ENCODE results near the gene FAR1. TPM values are rescaled to one million over a fixed set of nuclear protein-coding genes. Genes with fewer than 3 reads are reported as not detected.

Gene FAR1
- total and polyA plus RNA-seq, 8 donors, result 51.0 to 112 (median 99.7) TPM

- Histone ChIP-seq H3K4me1 (peaks cover 0 to 18% of the 10 kb centered on the region in 2 donors), H3K36me3 (peaks cover 0 to 16% of the 10 kb centered on the region in 2 donors), H3K4me3 (no peak overlapping the region), H3K9me3 (no peaks in the 10 kb centered on the region), H3K27ac (no peak overlapping the region), H3K27me3 (no peaks in the 10 kb centered on the region)
- DNase-seq, result no peak
- ATAC-seq, result peak; percentile 41
- intact Hi-C loops (cut with DNase I), result no loop called here
- TF ChIP-seq CTCF (IDR thresholded peaks at IDR 0.05), result no peak
Measured at GRCh38 chr11:13691286-13691899, 22.9 kb downstream of the FAR1 start.

- ATAC-seq (peak; percentile 68), DNase-seq (no peak)
- no peak for TF ChIP-seq CTCF (IDR thresholded peaks at IDR 0.05)
- Histone ChIP-seq H3K27ac (no peak overlapping the region), H3K4me3 (no peak overlapping the region), H3K36me3 (peaks cover 0 to 24% of the 10 kb centered on the region in 2 donors), H3K9me3 (no peaks in the 10 kb centered on the region), H3K4me1 (peaks cover 0 to 14% of the 10 kb centered on the region in 2 donors), H3K27me3 (no peaks in the 10 kb centered on the region)
- intact Hi-C loops (cut with DNase I), result no loop called here
Measured at GRCh38 chr11:13692172-13692571, 23.7 kb downstream of the FAR1 start.

GRCh38 chr11:13694115-13694514 is 25.6 kb downstream of the FAR1 start:
- Histone ChIP-seq H3K4me1 (peaks cover 0 to 13% of the 10 kb centered on the region in 2 donors), H3K27me3 (no peaks in the 10 kb centered on the region), H3K4me3 (no peak overlapping the region), H3K9me3 (no peaks in the 10 kb centered on the region), H3K27ac (no peak overlapping the region), H3K36me3 (peaks cover 0 to 42% of the 10 kb centered on the region in 2 donors)
- no peak for TF ChIP-seq CTCF (IDR thresholded peaks at IDR 0.05)
- DNase-seq (no peak), ATAC-seq (no peak)
- intact Hi-C loops (cut with DNase I), result no loop called here

- intact Hi-C loops (cut with DNase I), result no loop called here
- H3K36me3 ChIP-seq, result peaks cover 0 to 52% of the 10 kb centered on the region in 2 donors
- H3K9me3 ChIP-seq, result no peaks in the 10 kb centered on the region
- DNase-seq (no peak), ATAC-seq (no peak)
- peaks cover 0 to 13% of the 10 kb centered on the region in 2 donors for H3K4me1 ChIP-seq
- H3K27me3 ChIP-seq, result no peaks in the 10 kb centered on the region
- H3K4me3 ChIP-seq, result no peak overlapping the region
- TF ChIP-seq CTCF (IDR thresholded peaks at IDR 0.05), result no peak
- no peak overlapping the region for H3K27ac ChIP-seq
Measured at GRCh38 chr11:13695886-13696285, 27.4 kb downstream of the FAR1 start.

- TF ChIP-seq CTCF (IDR thresholded peaks at IDR 0.05), result no peak
- Histone ChIP-seq H3K27me3 (no peaks in the 10 kb centered on the region), H3K9me3 (no peaks in the 10 kb centered on the region), H3K36me3 (peaks cover 0 to 60% of the 10 kb centered on the region in 2 donors), H3K4me3 (no peak overlapping the region), H3K27ac (no peak overlapping the region), H3K4me1 (peaks cover 0 to 9% of the 10 kb centered on the region in 2 donors)
- DNase-seq (no peak), ATAC-seq (no peak)
- intact Hi-C loops (cut with DNase I), result no loop called here
Measured at GRCh38 chr11:13697710-13698109, 29.2 kb downstream of the FAR1 start.

Data from left lung (tissue), 10 donors.